GM19455 (cell line): Measurements from ENCODE around the gene PCDHGB5.

Experiments used
- ATAC-seq: cut with Tn5 transposase; IDR thresholded peaks from one replicate; pipeline ENCODE4 v1.9.1; 2021; ENCODE audit not compliant: unreplicated experiment

Gene PCDHGB5

DNA sequence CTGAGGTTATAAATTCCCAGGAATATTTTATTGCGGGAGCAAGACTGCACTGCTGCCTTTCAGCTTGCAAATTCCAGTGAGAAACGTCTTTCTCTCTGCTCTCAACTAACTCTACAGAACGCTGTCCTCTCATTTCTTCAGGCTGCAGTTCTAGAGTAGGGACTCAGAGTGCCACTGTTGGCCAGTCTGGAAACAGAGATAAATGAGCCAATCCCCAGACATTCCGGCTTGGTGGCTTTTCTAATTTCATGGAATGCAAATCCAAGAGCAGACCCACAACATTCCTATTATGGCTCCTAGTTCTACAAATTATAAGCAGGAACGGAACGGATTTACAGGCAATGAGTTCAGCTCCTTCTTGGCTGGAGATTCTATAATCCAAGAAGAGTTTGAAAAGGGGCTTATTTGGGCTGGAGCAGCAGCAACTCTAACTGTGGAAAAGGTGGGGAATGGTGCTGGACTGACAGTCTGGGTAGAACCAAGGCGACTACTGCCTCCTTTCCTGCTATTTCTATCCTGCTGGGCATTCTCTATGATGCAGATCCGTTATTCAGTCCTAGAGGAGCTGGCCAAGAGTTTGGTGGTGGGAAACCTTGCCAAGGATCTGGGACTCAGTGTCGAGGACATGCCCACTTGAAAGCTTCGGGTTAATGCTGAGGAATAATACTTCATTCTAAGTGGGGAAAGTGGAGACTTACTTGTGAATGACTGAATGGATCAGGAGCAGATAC lies 41.8 kb downstream of the PCDHGB5 start:
- ATAC-seq = no peak

DNA sequence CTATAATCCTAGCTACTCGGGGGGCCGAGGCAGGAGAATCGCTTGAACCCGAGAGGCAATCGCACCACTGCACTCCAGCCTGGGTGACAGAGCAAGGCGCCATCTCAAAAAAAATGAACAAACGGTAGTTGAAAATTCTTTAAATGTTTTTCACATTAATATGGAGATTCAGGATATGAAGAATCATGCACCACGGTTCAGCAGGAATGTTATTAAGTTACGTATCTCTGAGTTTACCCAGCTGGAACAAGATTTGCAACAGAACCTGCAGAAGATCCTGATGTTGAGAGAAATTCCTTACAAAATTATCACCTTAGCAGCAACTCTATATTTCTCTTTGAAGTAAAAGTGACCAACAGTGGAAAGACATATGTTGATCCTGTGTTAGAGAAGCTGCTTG lies 42.6 kb downstream of the PCDHGB5 start:
- no peak for ATAC-seq

DNA sequence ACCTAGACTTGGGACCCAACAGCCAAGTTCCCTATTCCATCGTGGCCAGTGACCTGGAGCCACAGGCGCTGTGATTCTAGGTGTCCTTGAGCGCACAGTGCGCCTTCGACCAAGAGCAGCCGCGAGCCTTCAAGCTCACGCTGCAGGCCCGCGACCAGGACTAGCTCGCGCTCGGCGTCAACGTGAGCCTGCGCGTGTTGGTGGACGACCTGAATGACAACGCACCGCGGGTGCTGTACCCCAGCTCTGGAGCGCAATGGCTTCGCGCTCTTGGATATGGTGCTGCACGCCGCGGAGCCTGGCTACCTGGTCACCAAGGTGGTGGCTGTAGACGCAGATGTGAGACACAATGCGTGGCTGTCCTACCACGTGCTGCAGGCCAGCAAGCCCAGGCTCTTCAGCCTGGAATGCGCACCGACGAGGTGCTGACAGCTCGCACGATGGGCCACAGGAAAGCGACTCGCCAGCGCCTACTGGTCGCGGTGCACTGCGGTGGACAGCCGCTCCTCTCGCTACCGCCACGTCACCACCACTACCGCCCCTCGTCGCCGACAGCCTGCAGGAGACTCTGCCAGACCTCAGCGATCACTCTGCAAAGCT lies 43.9 kb downstream of the PCDHGB5 start:
- no peak for ATAC-seq
